SU-DHL-6 (cell line): Measurements from ENCODE around the gene ST3GAL5.

Experiments used
- EZH2phosphoT487 ChIP-seq: fragments of 200-600 bp; sonication (generic), shearing (Covaris generic); conservative IDR thresholded peaks from 2 replicates; pipeline ENCODE4 v1.6.1; 2018; ENCODE audit warnings: mild to moderate bottlenecking, antibody characterized with exemption, low read length, moderate library complexity, mixed read lengths
- TF ChIP-seq, protein P1 (sequence below): fragments of 200-600 bp; sonication (generic); IDR thresholded peaks from one replicate; pipeline ENCODE4 v1.5.1; 2017; ENCODE audit warnings: antibody characterized with exemption, mild to moderate bottlenecking, low read length, moderate library complexity; ENCODE audit not compliant: insufficient read depth, poor library complexity, severe bottlenecking

DNA sequence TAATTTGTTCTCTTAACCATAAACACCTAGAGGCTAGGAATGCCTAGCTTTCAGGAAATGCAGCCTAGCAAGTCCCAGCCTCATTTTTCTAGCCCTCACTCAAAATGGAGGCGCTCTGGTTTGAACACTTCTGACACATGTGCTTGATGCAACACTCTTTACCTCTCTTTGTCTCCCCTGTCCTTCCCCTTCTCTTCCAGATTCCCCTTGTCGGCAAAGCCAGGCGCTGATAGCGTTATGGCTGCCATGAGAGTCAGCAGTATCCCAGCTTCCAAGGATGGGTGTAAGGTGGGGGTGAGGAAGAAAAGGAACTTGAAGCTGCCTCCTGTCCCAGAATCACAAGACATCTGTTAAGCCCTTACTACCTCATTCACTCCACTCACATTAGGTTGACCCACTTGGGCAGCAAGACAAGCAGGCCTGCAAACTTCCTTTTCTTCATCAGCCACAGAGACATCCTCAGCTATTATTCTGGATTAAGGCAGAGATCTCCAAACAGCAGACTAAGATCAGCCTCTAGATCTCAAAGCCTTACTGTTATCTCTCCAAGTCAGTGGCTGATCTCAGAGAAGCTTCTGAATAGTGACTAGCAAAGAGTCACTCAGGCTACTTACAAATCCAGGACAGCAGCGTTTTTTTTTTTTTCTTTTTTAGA lies 1.9 kb upstream of the ST3GAL5 start:
- TF ChIP-seq, protein P1, sequence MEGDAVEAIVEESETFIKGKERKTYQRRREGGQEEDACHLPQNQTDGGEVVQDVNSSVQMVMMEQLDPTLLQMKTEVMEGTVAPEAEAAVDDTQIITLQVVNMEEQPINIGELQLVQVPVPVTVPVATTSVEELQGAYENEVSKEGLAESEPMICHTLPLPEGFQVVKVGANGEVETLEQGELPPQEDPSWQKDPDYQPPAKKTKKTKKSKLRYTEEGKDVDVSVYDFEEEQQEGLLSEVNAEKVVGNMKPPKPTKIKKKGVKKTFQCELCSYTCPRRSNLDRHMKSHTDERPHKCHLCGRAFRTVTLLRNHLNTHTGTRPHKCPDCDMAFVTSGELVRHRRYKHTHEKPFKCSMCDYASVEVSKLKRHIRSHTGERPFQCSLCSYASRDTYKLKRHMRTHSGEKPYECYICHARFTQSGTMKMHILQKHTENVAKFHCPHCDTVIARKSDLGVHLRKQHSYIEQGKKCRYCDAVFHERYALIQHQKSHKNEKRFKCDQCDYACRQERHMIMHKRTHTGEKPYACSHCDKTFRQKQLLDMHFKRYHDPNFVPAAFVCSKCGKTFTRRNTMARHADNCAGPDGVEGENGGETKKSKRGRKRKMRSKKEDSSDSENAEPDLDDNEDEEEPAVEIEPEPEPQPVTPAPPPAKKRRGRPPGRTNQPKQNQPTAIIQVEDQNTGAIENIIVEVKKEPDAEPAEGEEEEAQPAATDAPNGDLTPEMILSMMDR, result no peak
- TF ChIP-seq EZH2phosphoT487, result no peak
